Measurements from ENCODE around the gene CHAF1A. TPM values are rescaled to one million over a fixed set of nuclear protein-coding genes. Genes with fewer than 3 reads are reported as not detected.

Gene CHAF1A
- total RNA-seq, 1 experiment from 2014 or later = 161 TPM

DNA sequence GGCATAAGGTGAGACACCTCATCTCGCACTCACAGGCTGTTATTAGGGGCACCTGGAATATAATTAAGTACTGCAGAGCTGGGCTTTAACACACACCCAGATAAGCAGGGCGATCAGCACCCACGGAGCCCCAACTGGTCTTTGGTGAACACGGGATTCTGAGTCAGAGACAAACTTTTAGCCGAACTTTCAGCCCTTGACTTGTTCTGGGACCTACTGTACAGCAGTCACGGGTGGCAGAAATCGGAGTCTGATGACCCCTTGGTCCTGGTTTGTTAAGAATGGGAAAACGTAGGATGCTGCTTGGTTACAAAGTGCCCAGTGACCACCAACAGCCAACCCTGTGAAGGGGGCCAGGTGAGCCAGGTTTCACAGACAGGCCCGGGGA lies 11.1 kb upstream of the CHAF1A start:
- no peak overlapping the region for H3K27ac Mint-ChIP-seq
- H3K4me1 Mint-ChIP-seq = peaks cover 46% of the 10 kb centered on the region
- peaks cover 13% of the 10 kb centered on the region for H3K36me3 Mint-ChIP-seq
- ChIA-PET CTCF (interaction anchor here (0.7 to 5.3 kb wide), 11 partner anchors 8 to 251 kb away, joined by 3 to 48 read pairs (median 6); partner anchors contain the start of gene SH3GL1), POLR2A (interaction anchor here (0.6 to 2.3 kb wide), 6 partner anchors 11 to 174 kb away, joined by 3 to 12 read pairs (median 6); partner anchors contain the start of gene CHAF1A)
- H3K4me3 Mint-ChIP-seq = peak overlapping the region; percentile 66
- DNase-seq (ENCODE audit: low spot score) (no peak), ATAC-seq (no peak)
- TF ChIP-seq TEAD1 (CRISPR knock-in tag; IDR thresholded peaks at IDR 0.05) (no peak), CREB1 (CRISPR knock-in tag; IDR thresholded peaks at IDR 0.05) (no peak)
- H3K27me3 Mint-ChIP-seq (ENCODE audit: low read depth) = no peaks in the 10 kb centered on the region; the same call in 1 of the 2 replicates
- no peaks in the 10 kb centered on the region for H3K9me3 Mint-ChIP-seq

DNA sequence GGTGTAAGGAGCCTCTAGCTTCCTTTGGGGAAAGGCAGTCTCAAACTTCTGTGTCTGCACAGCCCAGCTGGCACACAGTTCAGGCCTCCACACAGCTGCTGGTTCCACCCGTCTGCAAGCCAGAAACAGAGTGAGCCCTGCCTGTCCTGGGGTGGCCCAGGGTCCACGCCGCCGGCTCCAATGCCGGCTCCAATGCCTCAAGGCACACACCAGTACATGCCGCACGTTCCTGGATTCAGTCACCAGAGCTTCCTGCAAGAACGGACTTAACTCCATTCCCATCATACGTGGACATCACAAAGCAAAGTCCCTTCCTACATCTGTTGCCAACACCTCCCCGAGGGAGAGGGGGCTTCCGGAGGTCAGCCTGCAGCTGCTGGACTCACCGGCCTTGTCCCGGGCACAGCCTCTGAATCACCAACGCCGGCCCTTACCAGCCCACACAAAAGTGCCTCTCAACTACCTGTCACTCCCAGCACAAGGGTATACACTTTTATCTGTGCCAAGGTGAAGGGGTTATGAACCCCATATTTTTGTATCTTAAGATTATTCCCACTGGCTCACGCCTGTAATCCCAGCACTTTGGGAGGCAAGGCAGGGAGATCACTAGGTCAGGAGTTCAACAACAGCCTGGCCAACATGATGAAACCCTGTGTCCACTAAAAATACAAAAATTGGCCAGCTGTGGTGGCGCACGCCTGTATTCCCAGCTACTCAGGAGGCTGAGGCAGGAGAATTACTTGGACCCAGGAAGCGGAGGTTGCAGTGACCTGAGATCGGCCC lies 10.5 kb upstream of the CHAF1A start:
- DNase-seq (ENCODE audit: low spot score) (no peak), ATAC-seq (no peak)
- Mint-ChIP-seq H3K4me1 (peaks cover 46% of the 10 kb centered on the region), H3K4me3 (0 out of 2 replicates have a peak overlapping the region, but pooled peaks have one; percentile 66), H3K9me3 (no peaks in the 10 kb centered on the region), H3K27me3 (ENCODE audit: low read depth) (no peaks in the 10 kb centered on the region; the same call in 1 of the 2 replicates), H3K36me3 (peaks cover 17% of the 10 kb centered on the region), H3K27ac (no peak overlapping the region)
- ChIA-PET POLR2A (interaction anchor here (0.6 to 2.3 kb wide), 5 partner anchors 10 to 49 kb away, joined by 3 to 12 read pairs (median 7); partner anchors contain the start of gene CHAF1A), CTCF (interaction anchor here (0.9 to 5.3 kb wide), 9 partner anchors 9 to 125 kb away, joined by 3 to 48 read pairs (median 10); partner anchors contain the start of gene SH3GL1)
- TF ChIP-seq GABPB1 (CRISPR knock-in tag; IDR thresholded peaks at IDR 0.05) (peak; percentile 43; the same call in 1 of the 2 replicates), ZNF317 (CRISPR knock-in tag; IDR thresholded peaks at IDR 0.05; ENCODE audit: borderline replicate concordance, low read depth) (no peak)

GRCh38 chr19:4393947-4394590 lies 8.4 kb upstream of the CHAF1A start:
- ATAC-seq (no peak), DNase-seq (ENCODE audit: low spot score) (no peak)
- Mint-ChIP-seq H3K36me3 (peaks cover 15% of the 10 kb centered on the region), H3K27me3 (ENCODE audit: low read depth) (no peaks in the 10 kb centered on the region; the same call in 1 of the 2 replicates), H3K4me3 (no peak overlapping the region), H3K27ac (peak overlapping the region; percentile 16; the same call in 1 of the 2 replicates), H3K4me1 (peaks cover 36% of the 10 kb centered on the region), H3K9me3 (no peaks in the 10 kb centered on the region)
- TF ChIP-seq KAT7 (CRISPR knock-in tag; IDR thresholded peaks at IDR 0.05; ENCODE audit: borderline replicate concordance) (no peak), ZNF232 (CRISPR knock-in tag; IDR thresholded peaks at IDR 0.05) (no peak), ZNF423 (CRISPR knock-in tag; IDR thresholded peaks at IDR 0.05) (no peak), MXD4 (CRISPR knock-in tag; IDR thresholded peaks at IDR 0.05; ENCODE audit: borderline replicate concordance) (no peak), ZNF416 (CRISPR knock-in tag; IDR thresholded peaks at IDR 0.05) (no peak), JAZF1 (CRISPR knock-in tag; IDR thresholded peaks at IDR 0.05) (no peak), ZNF671 (CRISPR knock-in tag; IDR thresholded peaks at IDR 0.05) (no peak), PRRX2 (CRISPR knock-in tag; IDR thresholded peaks at IDR 0.05) (no peak)
- TF ChIP-seq, protein P1, sequence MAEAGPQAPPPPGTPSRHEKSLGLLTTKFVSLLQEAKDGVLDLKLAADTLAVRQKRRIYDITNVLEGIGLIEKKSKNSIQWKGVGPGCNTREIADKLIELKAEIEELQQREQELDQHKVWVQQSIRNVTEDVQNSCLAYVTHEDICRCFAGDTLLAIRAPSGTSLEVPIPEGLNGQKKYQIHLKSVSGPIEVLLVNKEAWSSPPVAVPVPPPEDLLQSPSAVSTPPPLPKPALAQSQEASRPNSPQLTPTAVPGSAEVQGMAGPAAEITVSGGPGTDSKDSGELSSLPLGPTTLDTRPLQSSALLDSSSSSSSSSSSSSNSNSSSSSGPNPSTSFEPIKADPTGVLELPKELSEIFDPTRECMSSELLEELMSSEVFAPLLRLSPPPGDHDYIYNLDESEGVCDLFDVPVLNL (CRISPR knock-in tag; IDR thresholded peaks at IDR 0.05; ENCODE audit: borderline replicate concordance, low read depth) = no peak
- TF ChIP-seq, protein P2, sequence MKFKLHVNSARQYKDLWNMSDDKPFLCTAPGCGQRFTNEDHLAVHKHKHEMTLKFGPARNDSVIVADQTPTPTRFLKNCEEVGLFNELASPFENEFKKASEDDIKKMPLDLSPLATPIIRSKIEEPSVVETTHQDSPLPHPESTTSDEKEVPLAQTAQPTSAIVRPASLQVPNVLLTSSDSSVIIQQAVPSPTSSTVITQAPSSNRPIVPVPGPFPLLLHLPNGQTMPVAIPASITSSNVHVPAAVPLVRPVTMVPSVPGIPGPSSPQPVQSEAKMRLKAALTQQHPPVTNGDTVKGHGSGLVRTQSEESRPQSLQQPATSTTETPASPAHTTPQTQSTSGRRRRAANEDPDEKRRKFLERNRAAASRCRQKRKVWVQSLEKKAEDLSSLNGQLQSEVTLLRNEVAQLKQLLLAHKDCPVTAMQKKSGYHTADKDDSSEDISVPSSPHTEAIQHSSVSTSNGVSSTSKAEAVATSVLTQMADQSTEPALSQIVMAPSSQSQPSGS (CRISPR knock-in tag; IDR thresholded peaks at IDR 0.05; ENCODE audit: borderline replicate concordance, low read depth) = no peak
- TF ChIP-seq, protein P3, sequence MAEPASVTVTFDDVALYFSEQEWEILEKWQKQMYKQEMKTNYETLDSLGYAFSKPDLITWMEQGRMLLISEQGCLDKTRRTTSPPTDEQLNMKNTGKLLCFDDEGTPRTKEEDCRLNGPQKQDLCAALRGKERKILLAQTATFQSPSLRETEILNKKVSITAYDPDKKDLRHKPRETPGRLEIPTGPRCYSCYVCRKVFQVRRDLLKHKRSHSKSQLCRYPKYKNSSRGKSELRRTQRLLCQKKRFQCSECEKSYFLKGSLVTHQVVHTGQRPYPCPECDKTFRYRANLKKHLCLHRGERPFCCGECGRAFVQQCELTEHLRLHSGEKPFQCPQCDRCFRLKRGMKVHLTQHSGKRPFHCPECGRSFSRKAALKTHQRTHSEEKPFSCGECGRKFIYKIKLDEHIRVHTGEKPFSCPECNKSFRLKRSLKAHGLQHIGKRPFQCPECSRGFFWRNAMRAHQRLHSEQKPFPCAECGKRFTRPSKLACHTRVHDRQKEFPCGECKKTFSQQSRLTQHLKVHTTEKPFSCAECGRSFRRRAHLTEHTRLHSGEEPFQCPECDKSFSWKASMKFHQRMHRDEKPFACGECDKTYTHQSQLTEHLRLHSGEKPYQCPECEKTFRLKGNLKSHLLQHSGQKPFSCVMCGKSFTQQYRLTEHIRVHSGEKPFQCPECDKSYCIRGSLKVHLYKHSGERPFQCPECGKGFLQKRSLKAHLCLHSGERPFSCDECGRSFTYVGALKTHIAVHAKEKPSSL (CRISPR knock-in tag; conservative IDR thresholded peaks at IDR 0.05) = no peak
- ChIA-PET CTCF (interaction anchor here (0.6 to 2.2 kb wide), 13 partner anchors 8 to 239 kb away, joined by 3 to 13 read pairs (median 5); partner anchors contain the start of genes CHAF1A and MPND), POLR2A (interaction anchor here (0.6 kb wide), 1 partner anchor 14 kb away, joined by 5 read pairs; no protein-coding TSS in a partner anchor)
